ENCODE results near the gene RABL6.

Gene RABL6

GRCh38 chr9:136847088-136847825 is 39.5 kb downstream of the RABL6 start:
- no peak for DNase-seq (ENCODE audit: low spot score)

- DNase-seq (ENCODE audit: low spot score) = peak; percentile 52
These were observed 40.2 kb downstream of the RABL6 start for GRCh38 chr9:136847826-136848392.

GRCh38 chr9:136848393-136849037 is 40.8 kb downstream of the RABL6 start:
- DNase-seq (ENCODE audit: low spot score) = no peak

- DNase-seq (ENCODE audit: low spot score) = peak; percentile 97
These were observed 41.6 kb downstream of the RABL6 start, which contains the start of gene PHPT1 for GRCh38 chr9:136849038-136849959. PHPT1 (plus strand) TSS chr9:136849409; CDS start chr9:136849431, 22 bp downstream.

DNA sequence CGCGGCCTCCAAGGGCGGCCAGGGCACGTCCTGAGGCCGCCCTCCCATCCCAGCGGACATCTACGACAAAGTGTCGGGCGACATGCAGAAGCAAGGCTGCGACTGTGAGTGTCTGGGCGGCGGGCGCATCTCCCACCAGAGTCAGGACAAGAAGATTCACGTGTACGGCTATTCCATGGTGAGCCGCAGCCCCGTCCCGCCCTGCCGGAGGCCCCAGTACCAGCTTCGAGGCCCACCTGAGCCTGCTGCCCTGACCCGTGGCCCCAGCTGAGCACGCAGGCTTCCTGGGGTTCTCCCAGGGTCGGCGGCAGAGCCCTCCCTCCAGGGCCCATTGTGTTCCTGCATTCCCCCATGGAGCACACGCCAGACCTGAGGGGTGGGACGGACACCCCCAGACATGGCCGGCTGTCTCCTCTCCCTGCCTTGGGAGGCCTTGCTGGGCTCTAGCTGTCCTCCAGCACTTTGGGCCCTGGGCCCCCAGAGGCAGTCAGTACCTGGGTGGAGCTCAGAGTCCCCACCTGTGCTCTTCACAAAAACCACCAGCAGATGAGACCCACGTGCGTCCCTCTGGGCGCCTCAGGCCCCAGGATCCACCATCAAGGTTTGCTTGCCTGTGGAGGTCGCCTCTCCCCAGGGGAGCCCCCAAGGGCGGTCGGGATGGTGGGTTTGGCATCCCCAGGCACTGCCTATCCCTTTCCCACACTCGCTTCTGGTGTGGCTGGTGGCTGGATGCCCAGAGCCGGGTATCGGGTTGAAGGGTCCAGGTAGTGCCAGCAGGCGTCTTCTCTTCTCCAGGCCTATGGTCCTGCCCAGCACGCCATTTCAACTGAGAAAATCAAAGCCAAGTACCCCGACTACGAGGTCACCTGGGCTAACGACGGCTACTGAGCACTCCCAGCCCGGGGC is 42.5 kb downstream of the RABL6 start:
- no peak for DNase-seq (ENCODE audit: low spot score)

- no peak for DNase-seq (ENCODE audit: low spot score)
These were observed 43.4 kb downstream of the RABL6 start for GRCh38 chr9:136850866-136851775.

- no peak for DNase-seq (ENCODE audit: low spot score)
These were observed 44.4 kb downstream of the RABL6 start, which contains the start of gene MAMDC4 for GRCh38 chr9:136851941-136852663. MAMDC4 (plus strand) TSS chr9:136852346; CDS start chr9:136852417, 71 bp downstream.

- DNase-seq (ENCODE audit: low spot score) = no peak
These were observed 45.2 kb downstream of the RABL6 start for GRCh38 chr9:136852664-136853595.

DNA sequence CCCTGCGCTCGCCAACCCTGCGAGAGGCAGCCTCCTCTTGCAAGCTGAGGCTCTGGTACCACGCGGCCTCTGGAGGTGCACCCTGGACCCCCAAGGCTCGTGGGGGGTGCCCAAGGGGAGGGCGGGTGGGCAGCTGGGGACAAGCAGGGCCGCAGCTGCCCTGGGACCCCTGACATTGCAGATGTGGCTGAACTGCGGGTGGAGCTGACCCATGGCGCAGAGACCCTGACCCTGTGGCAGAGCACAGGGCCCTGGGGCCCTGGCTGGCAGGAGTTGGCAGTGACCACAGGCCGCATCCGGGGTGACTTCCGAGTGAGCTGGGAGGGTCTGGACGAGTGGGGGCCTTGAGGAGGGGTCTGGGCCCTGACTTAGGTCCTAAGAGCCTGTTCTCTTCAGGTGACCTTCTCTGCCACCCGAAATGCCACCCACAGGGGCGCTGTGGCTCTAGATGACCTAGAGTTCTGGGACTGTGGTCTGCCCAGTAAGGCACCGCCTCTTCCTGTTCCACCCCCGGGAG is 45.9 kb downstream of the RABL6 start:
- DNase-seq (ENCODE audit: low spot score) = no peak

- DNase-seq (ENCODE audit: low spot score) = no peak
These were observed 46.5 kb downstream of the RABL6 start for GRCh38 chr9:136854113-136854841.

DNA sequence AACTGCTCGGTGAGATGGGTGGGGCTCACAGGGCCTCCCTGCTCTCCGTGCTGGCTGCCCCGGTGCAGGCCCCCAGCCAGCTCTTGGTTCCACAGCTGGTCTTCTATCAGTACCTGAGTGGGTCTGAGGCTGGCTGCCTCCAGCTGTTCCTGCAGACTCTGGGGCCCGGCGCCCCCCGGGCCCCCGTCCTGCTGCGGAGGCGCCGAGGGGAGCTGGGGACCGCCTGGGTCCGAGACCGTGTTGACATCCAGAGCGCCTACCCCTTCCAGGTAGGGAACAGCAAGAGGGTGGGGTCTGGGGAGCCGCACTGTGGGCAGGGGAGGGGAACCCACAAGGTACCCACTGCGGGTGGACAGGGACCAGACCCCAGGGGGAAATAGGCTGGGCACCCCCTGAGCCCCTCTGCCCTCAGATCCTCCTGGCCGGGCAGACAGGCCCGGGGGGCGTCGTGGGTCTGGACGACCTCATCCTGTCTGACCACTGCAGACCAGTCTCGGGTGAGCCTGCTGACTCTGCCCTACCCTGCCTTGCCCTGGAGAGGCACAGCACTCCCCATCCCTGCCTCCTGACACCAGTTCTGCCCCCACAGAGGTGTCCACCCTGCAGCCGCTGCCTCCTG is 47.2 kb downstream of the RABL6 start:
- no peak for DNase-seq (ENCODE audit: low spot score)

DNA sequence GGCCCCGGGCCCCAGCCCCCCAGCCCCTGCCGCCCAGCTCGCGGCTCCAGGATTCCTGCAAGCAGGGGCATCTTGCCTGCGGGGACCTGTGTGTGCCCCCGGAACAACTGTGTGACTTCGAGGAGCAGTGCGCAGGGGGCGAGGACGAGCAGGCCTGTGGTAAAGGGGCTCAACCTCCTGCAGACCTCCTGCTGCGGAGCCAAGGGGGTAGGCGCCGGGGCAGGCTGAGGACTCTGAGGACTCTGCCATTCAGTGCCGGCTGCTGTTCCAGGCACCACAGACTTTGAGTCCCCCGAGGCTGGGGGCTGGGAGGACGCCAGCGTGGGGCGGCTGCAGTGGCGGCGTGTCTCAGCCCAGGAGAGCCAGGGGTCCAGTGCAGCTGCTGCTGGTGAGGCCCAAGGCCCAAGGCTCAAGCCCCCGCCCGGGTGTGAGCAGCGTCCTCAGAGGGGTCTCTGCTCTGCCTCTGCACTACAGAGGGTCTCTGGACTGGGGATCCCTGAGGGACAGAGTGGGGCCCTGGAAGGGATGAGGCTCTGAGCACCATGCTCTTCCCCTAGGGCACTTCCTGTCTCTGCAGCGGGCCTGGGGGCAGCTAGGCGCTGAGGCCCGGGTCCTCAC is 47.8 kb downstream of the RABL6 start:
- no peak for DNase-seq (ENCODE audit: low spot score)

DNA sequence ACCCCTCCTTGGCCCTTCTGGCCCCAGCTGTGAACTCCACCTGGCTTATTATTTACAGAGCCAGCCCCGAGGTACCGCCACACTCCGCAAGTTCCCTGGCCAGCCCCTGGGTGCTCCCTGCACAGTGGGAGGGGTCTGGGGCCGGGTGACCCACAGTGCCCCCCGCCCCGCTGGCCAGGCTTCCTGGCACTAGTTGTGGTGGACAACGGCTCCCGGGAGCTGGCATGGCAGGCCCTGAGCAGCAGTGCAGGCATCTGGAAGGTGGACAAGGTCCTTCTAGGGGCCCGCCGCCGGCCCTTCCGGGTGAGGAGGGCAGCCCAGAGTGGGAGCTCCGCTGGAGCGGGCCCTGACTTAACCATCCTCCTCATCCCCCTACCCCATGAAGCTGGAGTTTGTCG is 48.3 kb downstream of the RABL6 start:
- DNase-seq (ENCODE audit: low spot score) = no peak

DNA sequence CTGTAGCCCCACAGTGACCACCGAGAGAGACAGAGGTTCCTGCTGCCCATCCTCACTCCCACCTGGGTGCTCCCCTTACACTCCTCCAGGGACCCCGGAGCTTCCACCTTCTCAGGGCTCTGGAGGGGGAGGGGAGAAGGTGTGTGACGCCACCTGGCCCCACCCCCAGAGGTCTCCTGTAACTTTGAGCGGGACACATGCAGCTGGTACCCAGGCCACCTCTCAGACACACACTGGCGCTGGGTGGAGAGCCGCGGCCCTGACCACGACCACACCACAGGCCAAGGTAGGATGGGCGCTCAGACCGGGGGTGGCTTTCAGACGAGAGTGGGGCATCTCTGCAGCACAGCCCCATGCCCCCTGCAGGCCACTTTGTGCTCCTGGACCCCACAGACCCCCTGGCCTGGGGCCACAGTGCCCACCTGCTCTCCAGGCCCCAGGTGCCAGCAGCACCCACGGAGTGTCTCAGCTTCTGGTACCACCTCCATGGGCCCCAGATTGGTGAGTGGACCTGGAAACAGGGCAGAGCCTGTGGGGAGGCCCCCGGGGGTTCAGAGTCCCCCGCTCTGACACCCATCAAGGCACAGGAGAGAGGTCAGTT is 48.9 kb downstream of the RABL6 start:
- no peak for DNase-seq (ENCODE audit: low spot score)

DNA sequence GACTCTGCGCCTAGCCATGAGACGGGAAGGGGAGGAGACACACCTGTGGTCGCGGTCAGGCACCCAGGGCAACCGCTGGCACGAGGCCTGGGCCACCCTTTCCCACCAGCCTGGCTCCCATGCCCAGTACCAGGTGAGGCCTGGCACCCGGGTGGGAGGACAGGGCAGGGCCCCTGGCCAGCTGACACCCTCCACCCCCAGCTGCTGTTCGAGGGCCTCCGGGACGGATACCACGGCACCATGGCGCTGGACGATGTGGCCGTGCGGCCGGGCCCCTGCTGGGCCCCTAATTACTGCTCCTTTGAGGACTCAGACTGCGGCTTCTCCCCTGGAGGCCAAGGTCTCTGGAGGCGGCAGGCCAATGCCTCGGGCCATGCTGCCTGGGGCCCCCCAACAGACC is 49.4 kb downstream of the RABL6 start:
- no peak for DNase-seq (ENCODE audit: low spot score)
